ENCODE measurements around the gene MEOX1.
A peak's percentile ranks its signal among the peaks of the same experiment; 100 is the strongest.

DNA sequence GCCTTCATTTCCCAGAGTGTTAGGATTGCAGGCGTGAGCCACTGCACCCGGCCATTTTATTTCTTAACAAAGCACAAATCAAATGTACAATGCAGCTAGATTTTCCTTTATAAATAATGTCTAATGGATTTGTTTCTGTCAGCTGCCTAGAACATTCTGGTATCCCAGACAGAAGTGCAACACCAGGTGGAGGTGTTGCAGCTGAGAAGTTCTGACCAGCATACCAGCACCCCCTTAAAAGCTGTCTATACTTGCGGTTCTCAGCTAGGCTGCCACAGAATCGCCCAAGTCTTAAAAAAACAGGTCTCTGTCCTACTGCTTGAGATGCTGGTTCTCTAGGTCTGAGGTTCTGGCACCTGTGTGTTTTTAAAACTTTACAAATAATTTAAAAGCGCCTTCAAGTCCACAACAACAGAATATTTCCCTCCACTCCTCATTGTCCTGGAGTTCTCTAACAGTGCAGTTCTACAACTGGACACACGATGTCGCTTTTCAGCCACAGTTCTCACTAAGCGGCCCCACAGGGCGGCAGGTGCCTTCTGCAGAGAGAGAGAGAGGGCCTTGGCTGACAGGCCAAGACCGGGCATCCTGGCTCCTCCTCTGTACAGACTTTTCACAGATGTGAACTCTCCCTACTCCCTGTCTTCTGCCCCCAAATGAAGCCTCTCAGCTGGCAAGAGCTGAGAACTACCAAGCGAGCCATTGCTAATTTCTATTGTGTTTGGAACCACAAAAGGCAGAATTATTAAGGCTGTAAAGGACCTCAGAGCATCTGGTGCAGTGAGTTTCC lies 32.6 kb upstream of the MEOX1 start:
- TF ChIP-seq, protein P1, sequence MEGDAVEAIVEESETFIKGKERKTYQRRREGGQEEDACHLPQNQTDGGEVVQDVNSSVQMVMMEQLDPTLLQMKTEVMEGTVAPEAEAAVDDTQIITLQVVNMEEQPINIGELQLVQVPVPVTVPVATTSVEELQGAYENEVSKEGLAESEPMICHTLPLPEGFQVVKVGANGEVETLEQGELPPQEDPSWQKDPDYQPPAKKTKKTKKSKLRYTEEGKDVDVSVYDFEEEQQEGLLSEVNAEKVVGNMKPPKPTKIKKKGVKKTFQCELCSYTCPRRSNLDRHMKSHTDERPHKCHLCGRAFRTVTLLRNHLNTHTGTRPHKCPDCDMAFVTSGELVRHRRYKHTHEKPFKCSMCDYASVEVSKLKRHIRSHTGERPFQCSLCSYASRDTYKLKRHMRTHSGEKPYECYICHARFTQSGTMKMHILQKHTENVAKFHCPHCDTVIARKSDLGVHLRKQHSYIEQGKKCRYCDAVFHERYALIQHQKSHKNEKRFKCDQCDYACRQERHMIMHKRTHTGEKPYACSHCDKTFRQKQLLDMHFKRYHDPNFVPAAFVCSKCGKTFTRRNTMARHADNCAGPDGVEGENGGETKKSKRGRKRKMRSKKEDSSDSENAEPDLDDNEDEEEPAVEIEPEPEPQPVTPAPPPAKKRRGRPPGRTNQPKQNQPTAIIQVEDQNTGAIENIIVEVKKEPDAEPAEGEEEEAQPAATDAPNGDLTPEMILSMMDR (IDR thresholded peaks at IDR 0.05) = peak; percentile 90 to 96 (median 92)
- TF ChIP-seq POLR2A (IDR thresholded peaks at IDR 0.05) (no peak), POLR2AphosphoS5 (IDR thresholded peaks at IDR 0.05) (no peak), EP300 (IDR thresholded peaks at IDR 0.05; ENCODE audit: low read depth) (no peak)
